A673 (cell line): ENCODE data around the gene DDX5.

Source experiments
- CTCF ChIP-seq: fragments of 300-800, 200-600 bp; sonication (generic); conservative IDR thresholded peaks from 2 replicates; pipeline ENCODE4 v1.5.1; 2017; ENCODE audit warnings: low read depth, mild to moderate bottlenecking, antibody characterized with exemption, low read length, moderate library complexity, mixed read lengths
- EZH2 ChIP-seq: fragments of 200-600 bp; sonication (generic); IDR thresholded peaks from 2 replicates; pipeline ENCODE4 v1.6.1; 2017; ENCODE audit warnings: borderline replicate concordance, low read depth, mild to moderate bottlenecking, mixed read lengths, antibody characterized with exemption, low read length; ENCODE audit not compliant: poor library complexity, severe bottlenecking

GRCh38 chr17:64461788-64462187, 44.3 kb downstream of the DDX5 start:
- TF ChIP-seq CTCF (no peak), EZH2 (no peak)
